Stomach (tissue), 9 donors: ENCODE measurements around the gene CXXC1. TPM values are rescaled to one million over a fixed set of nuclear protein-coding genes. Genes with fewer than 3 reads are reported as not detected.
A peak's percentile ranks its signal among the peaks of the same experiment; 100 is the strongest.

ENCODE experiments used
- DNase-seq, 2 donors: peaks; one replicate each; pipeline versions ENCODE4 v3.0.0 to v3.0.0-alpha.2; 2013 to 2019
- H3K27ac ChIP-seq, 5 donors: fragments of 200-600 bp in 4 of 5; sonication (generic) in 4 of 5; one replicate each; pipeline ENCODE4 v1.5.1; 2013 to 2019; ENCODE audit warnings: mild to moderate bottlenecking in 1 of 5, moderate library complexity in 1 of 5
- H3K27me3 ChIP-seq, 3 donors: fragments of 200-600 bp; sonication (generic); one replicate each; pipeline ENCODE4 v1.5.1; 2017 to 2019; ENCODE audit warnings: mixed run types in 1 of 3
- H3K36me3 ChIP-seq, 4 donors: fragments of 200-600 bp; sonication (generic); 1 replicate in 3 of 4; 2 replicates in 1 of 4; pipeline ENCODE4 v1.5.1; 2016 to 2019
- H3K4me1 ChIP-seq, 4 donors: fragments of 200-600 bp; sonication (generic); one replicate each; pipeline ENCODE4 v1.5.1; 2016 to 2019
- H3K4me3 ChIP-seq, 4 donors: fragments of 200-600 bp; sonication (generic) in 3 of 4; one replicate each; pipeline ENCODE4 v1.5.1; 2016 to 2019; ENCODE audit warnings: mild to moderate bottlenecking in 1 of 4
- H3K9me3 ChIP-seq, 4 donors: fragments of 200-600 bp; sonication (generic); one replicate each; pipeline ENCODE4 v1.5.1; 2016 to 2019
- CTCF ChIP-seq, 7 experiments: fragments of 450-650 bp in 4 of 7; fragments of 200-600 bp in 3 of 7; sonication (generic) in 3 of 7; IDR thresholded peaks; one replicate each; pipeline ENCODE4 v1.5.1; 2016 to 2019; ENCODE audit warnings: antibody characterized with exemption in 7 of 7, control low read depth in 2 of 7, mild to moderate bottlenecking in 1 of 7
- EP300 ChIP-seq: sonication (generic); formaldehyde crosslinking; IDR thresholded peaks from one replicate; pipeline ENCODE4 v1.6.1; 2017; ENCODE audit warnings: antibody characterized with exemption
- POLR2A ChIP-seq, 4 donors: fragments of 450-650 bp; IDR thresholded peaks; one replicate each; pipeline ENCODE4 v1.6.1; 2016; ENCODE audit warnings: antibody characterized with exemption in 4 of 4, control low read depth in 2 of 4, mild to moderate bottlenecking in 1 of 4, moderate library complexity in 1 of 4
- POLR2AphosphoS5 ChIP-seq, 3 donors: sonication (generic); formaldehyde crosslinking; IDR thresholded peaks; one replicate each; pipeline ENCODE4 v1.6.1; 2016; ENCODE audit warnings: antibody characterized with exemption in 3 of 3
- WGBS, 5 donors: extraction: QIAGEN DNeasy Blood & Tissue Kit in 3 of 5; methylation state at CpG; one replicate each; pipeline versions ENCODE4 v1.1.5 to v1.1.7; 2013 to 2018; 5-methylcytosine and 5-hydroxymethylcytosine counted together
- intact Hi-C: fragments of 100-400 bp; cut with DNase I; formaldehyde crosslinking; loops from one replicate; pipeline ENCODE4 v1.15.1; 2023; ENCODE audit warnings: low total_unique reads
- polyA plus RNA-seq, 3 donors: library from polyadenylated mRNA; stranded (reverse); fragments of 200-250 nt; gene quantifications; one replicate each; pipeline ENCODE4 v1.2.3, GENCODE V29; 2013
- total RNA-seq, 5 donors: library from RNA; depleted of rRNA; stranded (reverse); fragments of >200 nt; gene quantifications; one replicate each; pipeline versions ENCODE4 v1.1.0 to v1.2.3, GENCODE V29; 2014 to 2016
- donor health status: healthy with polysubstance abuse.
- donor health status: Bipolar disorder and iron deficiency.
- donor health status: healthy.

CXXC1 gene
- total and polyA plus RNA-seq, 8 donors = 31.9 to 195 (median 72.8) TPM

- H3K27me3 ChIP-seq = peaks cover 0 to 26% (median 5%) of the 10 kb centered on the region in 3 donors
- H3K9me3 ChIP-seq = peaks cover 0 to 8% (median 2%) of the 10 kb centered on the region in 4 donors
- peak overlapping the region; percentile 44 to 60 (median 54) for H3K4me3 ChIP-seq
- intact Hi-C loops = no loop called here
- TF ChIP-seq POLR2A (IDR thresholded peaks at IDR 0.05) = no peak
- no peak for TF ChIP-seq EP300
- no peak for TF ChIP-seq POLR2AphosphoS5 (IDR thresholded peaks at IDR 0.05)
- TF ChIP-seq CTCF (IDR thresholded peaks at IDR 0.05) = no peak
- H3K36me3 ChIP-seq = no peaks in the 10 kb centered on the region
- H3K4me1 ChIP-seq = peaks cover 6 to 22% (median 21%) of the 10 kb centered on the region in 4 donors
- peak overlapping the region in 2 of 5 donors; percentile 51 to 54 for H3K27ac ChIP-seq
- WGBS, 5 donors = 36 to 55% (median 46%) methylated on average over 8 of the region's 8 CpGs
- peak; percentile 18 to 52 for DNase-seq
Measured at GRCh38 chr18:50306944-50307343, 19.5 kb upstream of the CXXC1 start.

GRCh38 chr18:50301074-50301473 lies 13.6 kb upstream of the CXXC1 start:
- 50 to 71% (median 61%) methylated on average over 5 of the region's 5 CpGs for WGBS, 5 donors
- no peak for TF ChIP-seq POLR2A (IDR thresholded peaks at IDR 0.05)
- no peak for TF ChIP-seq POLR2AphosphoS5 (IDR thresholded peaks at IDR 0.05)
- TF ChIP-seq EP300 = no peak
- TF ChIP-seq CTCF (IDR thresholded peaks at IDR 0.05) = no peak

DNA sequence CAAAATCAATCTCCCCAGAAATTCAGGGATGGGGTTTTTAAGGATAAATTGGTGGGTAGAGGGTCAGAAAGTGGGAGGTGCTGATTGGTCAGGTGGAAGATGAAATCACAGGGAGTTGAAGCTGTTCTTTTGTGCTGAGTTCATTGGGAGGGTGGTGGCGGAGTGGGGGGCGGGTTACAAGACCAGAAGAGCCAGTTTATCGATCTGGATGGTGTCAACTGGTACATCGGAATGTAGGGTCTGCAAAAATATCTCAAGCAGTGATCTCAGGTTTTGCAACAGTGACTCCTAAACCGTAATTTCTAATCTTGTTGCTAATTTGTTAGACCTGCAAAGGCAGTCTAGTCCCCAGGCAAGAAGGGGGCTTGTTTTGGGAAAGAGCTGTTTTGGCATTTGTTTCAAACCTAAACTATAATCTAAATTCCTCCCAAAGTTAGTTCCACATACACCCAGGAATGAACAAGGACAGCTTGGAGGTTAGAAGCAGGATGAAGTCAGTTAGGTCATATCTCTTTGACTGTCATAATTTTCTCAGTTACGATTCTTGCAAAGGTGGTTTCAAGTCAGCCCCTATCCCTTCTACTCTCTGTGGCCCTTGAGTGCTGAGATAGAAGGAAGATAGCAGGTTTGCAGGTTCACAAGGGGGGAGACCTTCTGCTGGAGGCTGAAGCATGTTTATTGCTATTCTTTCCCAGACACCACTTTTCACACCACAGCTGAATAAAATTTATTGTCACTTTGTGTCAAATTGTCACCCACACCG lies 12.3 kb upstream of the CXXC1 start:
- Histone ChIP-seq H3K9me3 (peaks cover 0 to 4% (median 0%) of the 10 kb centered on the region in 4 donors), H3K36me3 (no peaks in the 10 kb centered on the region), H3K4me1 (peaks cover 6 to 17% (median 14%) of the 10 kb centered on the region in 4 donors), H3K27me3 (peaks cover 0 to 58% (median 14%) of the 10 kb centered on the region in 3 donors), H3K4me3 (no peak overlapping the region), H3K27ac (no peak overlapping the region)
- 72 to 81% (median 76%) methylated on average over 7 of the region's 7 CpGs for WGBS, 5 donors
- intact Hi-C loops = no loop called here
- no peak for TF ChIP-seq EP300
- TF ChIP-seq POLR2AphosphoS5 (IDR thresholded peaks at IDR 0.05) = no peak
- no peak for TF ChIP-seq CTCF (IDR thresholded peaks at IDR 0.05)
- TF ChIP-seq POLR2A (IDR thresholded peaks at IDR 0.05) = no peak
- DNase-seq = no peak

More at GRCh38 chr18:50301074-50301473, 13.6 kb upstream of the CXXC1 start:
- H3K36me3 ChIP-seq = no peaks in the 10 kb centered on the region
- peaks cover 0 to 8% (median 2%) of the 10 kb centered on the region in 4 donors for H3K9me3 ChIP-seq
- intact Hi-C loops = no loop called here
- no peak overlapping the region for H3K4me3 ChIP-seq
- no peak overlapping the region for H3K27ac ChIP-seq
- H3K4me1 ChIP-seq = peaks cover 6 to 17% (median 14%) of the 10 kb centered on the region in 4 donors
- H3K27me3 ChIP-seq = peaks cover 0 to 58% (median 14%) of the 10 kb centered on the region in 3 donors
- no peak for DNase-seq

DNA sequence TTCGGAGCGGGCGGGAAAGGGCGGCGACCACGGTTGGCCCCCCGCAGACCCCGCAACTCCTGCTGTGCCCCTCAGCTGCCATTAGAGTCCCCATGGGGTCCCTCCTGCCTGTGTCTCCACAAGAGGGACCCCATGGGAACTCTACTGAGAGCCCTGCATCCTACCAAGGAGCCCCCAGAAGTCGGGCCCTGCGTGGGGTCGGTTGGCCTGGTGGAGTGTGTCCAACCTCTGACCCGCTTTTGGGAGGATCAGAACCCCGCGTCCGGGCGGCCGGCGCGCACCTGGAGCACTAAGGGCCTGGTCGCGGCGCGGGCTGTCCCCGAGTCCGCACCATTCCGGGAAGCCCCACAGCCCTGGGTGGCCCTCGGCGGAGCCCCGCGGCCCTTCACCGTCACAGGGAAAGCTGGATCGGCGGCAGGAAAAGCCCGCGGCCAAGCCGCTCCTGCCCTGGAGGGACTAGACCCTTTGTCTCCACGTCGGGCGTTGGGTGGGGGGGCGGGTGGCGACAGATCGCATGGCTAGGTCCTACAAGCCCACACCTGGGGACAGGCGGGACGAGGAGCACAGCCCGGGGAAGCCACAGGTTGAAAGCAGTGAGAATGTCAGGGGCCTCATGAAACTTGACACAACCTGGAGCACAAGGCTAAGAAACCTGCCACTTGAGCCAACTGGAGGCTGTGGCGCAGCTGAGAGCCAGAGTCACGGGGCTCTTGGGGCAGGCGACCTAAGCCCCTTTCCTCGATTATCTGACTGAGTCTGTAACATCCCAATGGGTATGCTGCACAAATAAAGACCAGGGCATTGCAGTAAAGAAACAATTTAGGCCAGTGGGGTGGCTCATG lies 11.2 kb upstream of the CXXC1 start:
- no peaks in the 10 kb centered on the region for H3K36me3 ChIP-seq
- TF ChIP-seq POLR2AphosphoS5 (IDR thresholded peaks at IDR 0.05) (no peak), POLR2A (IDR thresholded peaks at IDR 0.05) (no peak), CTCF (IDR thresholded peaks at IDR 0.05) (no peak), EP300 (no peak)
- no peaks in the 10 kb centered on the region for H3K9me3 ChIP-seq
- no peak overlapping the region for H3K27ac ChIP-seq
- peaks cover 0 to 47% (median 14%) of the 10 kb centered on the region in 3 donors for H3K27me3 ChIP-seq
- WGBS, 5 donors = 23 to 32% (median 27%) methylated on average over 34 to 48 of the region's 49 CpGs
- no peak for DNase-seq
- intact Hi-C loops = no loop called here
- peak overlapping the region; percentile 43 to 55 (median 46) for H3K4me3 ChIP-seq
- peaks cover 6 to 17% (median 14%) of the 10 kb centered on the region in 4 donors for H3K4me1 ChIP-seq
